Gastrocnemius medialis (tissue), 4 donors: ENCODE measurements around the gene MLLT10.

Experiments used
- POLR2A ChIP-seq, 2 donors: fragments of 450-650 bp; IDR thresholded peaks; one replicate each; pipeline ENCODE4 v1.6.1; 2017; ENCODE audit warnings: antibody characterized with exemption in 2 of 2, mild to moderate bottlenecking in 2 of 2, moderate library complexity in 2 of 2
- TF ChIP-seq, protein P1 (sequence below), 5 experiments: fragments of 450-650 bp in 3 of 5; fragments of 200-600 bp in 2 of 5; sonication (generic) in 2 of 5; IDR thresholded peaks in 4 of 5; conservative IDR thresholded peaks in 1 of 5; 1 replicate in 4 of 5; 2 replicates in 1 of 5; pipeline ENCODE4 v1.5.1; 2016 to 2019; ENCODE audit warnings: antibody characterized with exemption in 5 of 5, mild to moderate bottlenecking in 3 of 5, moderate library complexity in 3 of 5

DNA sequence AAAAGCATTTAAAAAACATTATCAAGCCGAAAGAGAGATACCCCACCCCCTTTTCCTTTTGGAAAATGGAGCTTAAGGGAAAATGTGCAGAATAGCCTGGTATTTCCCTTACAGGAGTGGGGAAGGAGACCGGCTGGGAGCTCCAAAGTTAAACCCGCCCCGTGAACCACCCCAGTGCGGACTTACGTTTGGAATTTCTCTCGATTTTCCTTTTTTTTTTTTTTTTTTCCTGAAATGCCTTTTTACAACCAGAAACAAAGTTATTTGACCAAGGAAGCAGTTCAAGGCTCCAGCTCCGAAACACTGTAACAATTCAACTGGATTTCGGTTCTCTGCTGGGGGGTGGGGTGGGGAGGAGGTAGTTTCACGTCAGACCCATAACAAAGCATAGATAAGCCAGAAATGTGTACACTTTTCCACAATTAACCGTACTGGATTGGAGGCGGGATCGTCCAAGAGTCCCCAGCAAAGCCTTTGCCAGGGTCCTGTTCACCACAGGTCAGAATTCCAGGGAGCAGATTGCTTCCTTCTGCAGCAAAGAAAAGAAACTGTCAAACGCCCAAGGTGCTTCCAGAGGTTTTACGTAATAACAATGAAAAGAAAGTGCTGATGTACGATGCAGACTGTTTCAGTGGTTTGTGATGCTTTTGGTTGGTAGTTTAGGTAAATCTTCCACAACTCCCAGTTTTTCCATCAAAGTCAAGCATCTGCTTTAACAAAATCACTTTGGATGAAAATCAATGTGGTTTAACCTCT lies 15.2 kb upstream of the MLLT10 start:
- no peak for TF ChIP-seq POLR2A (IDR thresholded peaks at IDR 0.05)
- TF ChIP-seq, protein P1, sequence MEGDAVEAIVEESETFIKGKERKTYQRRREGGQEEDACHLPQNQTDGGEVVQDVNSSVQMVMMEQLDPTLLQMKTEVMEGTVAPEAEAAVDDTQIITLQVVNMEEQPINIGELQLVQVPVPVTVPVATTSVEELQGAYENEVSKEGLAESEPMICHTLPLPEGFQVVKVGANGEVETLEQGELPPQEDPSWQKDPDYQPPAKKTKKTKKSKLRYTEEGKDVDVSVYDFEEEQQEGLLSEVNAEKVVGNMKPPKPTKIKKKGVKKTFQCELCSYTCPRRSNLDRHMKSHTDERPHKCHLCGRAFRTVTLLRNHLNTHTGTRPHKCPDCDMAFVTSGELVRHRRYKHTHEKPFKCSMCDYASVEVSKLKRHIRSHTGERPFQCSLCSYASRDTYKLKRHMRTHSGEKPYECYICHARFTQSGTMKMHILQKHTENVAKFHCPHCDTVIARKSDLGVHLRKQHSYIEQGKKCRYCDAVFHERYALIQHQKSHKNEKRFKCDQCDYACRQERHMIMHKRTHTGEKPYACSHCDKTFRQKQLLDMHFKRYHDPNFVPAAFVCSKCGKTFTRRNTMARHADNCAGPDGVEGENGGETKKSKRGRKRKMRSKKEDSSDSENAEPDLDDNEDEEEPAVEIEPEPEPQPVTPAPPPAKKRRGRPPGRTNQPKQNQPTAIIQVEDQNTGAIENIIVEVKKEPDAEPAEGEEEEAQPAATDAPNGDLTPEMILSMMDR (IDR thresholded peaks at IDR 0.05 in 4 of 5, conservative IDR thresholded peaks at IDR 0.05 in 1 of 5): no peak
